Thoracic aorta (tissue), 2 donors: ENCODE results near the gene PTPRM. TPM values are rescaled to one million over a fixed set of nuclear protein-coding genes. Genes with fewer than 3 reads are reported as not detected.

Experiments
- ATAC-seq: fragments of 150-250 bp; one replicate; pipeline ENCODE4 v1.8.0; 2017; ENCODE audit warnings: low read depth; ENCODE audit not compliant: insufficient number of reproducible peaks, low FRiP score
- DNase-seq: peaks from one replicate; pipeline ENCODE4 v3.0.0-alpha.2; 2020; ENCODE audit warnings: low spot score
- H3K27ac ChIP-seq, 2 donors: fragments of 200-600 bp; sonication (generic); 1 replicate in 1 of 2; 2 replicates in 1 of 2; pipeline ENCODE4 v1.5.1; 2016; ENCODE audit warnings: mild to moderate bottlenecking in 2 of 2, moderate library complexity in 2 of 2
- H3K27me3 ChIP-seq: fragments of 200-600 bp; sonication (generic); replicated peaks from 2 replicates; pipeline ENCODE4 v1.6.0; 2016; ENCODE audit warnings: mild to moderate bottlenecking; ENCODE audit not compliant: insufficient read depth
- H3K36me3 ChIP-seq: fragments of 200-600 bp; sonication (generic); one replicate; pipeline ENCODE4 v1.5.1; 2016
- H3K4me1 ChIP-seq, 2 donors: fragments of 200-600 bp; sonication (generic); 1 replicate in 1 of 2; 2 replicates in 1 of 2; pipeline versions ENCODE4 v1.5.1 to v1.6.0; 2016; ENCODE audit warnings: low read depth in 2 of 2, mild to moderate bottlenecking in 1 of 2; ENCODE audit not compliant: control insufficient read depth in 1 of 2
- H3K4me3 ChIP-seq: fragments of 200-600 bp; sonication (generic); 2 replicates; pipeline ENCODE4 v1.5.1; 2016; ENCODE audit warnings: mild to moderate bottlenecking
- H3K9me3 ChIP-seq: fragments of 200-600 bp; sonication (generic); 2 replicates; pipeline ENCODE4 v1.5.1; 2016
- CTCF ChIP-seq: fragments of 200-600 bp; sonication (generic); IDR thresholded peaks from one replicate; pipeline ENCODE4 v1.5.1; 2019; ENCODE audit warnings: antibody characterized with exemption
- total RNA-seq, 2 donors: library from RNA; depleted of rRNA; stranded (reverse); fragments of >200 nt; gene quantifications; one replicate each; pipeline versions ENCODE4 v1.1.0 to v1.2.3, GENCODE V29; 2016

Gene PTPRM
- total RNA-seq, 2 donors from 2014 or later: 90.3 to 102 TPM

DNA sequence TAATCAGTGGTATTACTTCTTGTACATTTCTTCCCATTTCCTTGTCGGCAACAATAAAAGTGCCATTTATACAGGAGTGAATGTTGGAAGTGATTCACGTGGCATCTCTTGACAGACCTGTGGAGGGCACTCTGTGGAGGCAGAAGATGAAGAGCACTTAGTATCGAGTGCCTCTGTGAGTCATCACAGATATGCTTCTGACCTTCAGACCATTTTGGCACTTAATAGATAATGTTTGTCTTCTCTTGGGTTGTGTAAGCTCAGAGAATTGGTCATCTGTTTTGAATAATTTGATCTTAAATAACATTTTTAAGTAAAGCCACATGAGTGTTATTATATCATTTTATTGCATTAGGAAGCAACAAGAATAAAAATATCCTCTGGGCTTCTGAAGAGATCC is 305.5 kb downstream of the PTPRM start:
- no peak for TF ChIP-seq CTCF
- Histone ChIP-seq H3K4me3 (no peak overlapping the region), H3K9me3 (no peaks in the 10 kb centered on the region), H3K36me3 (no peaks in the 10 kb centered on the region), H3K27ac (no peak overlapping the region), H3K27me3 (no peaks in the 10 kb centered on the region), H3K4me1 (peaks cover 0 to 7% of the 10 kb centered on the region in 2 donors)
- no peak for DNase-seq
- no peak for ATAC-seq

DNA sequence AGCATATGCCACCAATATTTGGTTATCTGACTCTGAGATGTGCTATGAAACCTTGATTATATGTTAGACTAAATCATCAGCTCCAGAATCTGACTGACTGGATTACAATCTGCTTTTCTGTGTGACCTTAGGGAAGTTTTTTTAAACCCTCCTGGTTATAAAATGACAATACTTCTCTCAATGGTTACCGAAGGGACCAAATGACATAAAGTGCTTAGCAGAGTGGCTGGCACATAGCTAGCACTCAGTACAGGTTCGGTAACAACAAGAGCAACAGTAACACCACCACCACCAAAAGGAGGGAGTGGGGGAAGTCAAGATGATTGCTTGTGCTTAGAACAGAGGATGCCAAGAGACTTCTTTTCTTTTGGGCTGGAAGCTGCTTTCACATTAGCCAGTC is 306.2 kb downstream of the PTPRM start:
- ATAC-seq: no peak
- no peak for TF ChIP-seq CTCF

GRCh38 chr18:7876354-7877104 is 309.4 kb downstream of the PTPRM start:
- TF ChIP-seq CTCF: no peak
- DNase-seq (no peak), ATAC-seq (no peak)
- Histone ChIP-seq H3K9me3 (no peaks in the 10 kb centered on the region), H3K36me3 (no peaks in the 10 kb centered on the region), H3K4me3 (no peak overlapping the region), H3K27me3 (no peaks in the 10 kb centered on the region), H3K27ac (no peak overlapping the region), H3K4me1 (no peaks in the 10 kb centered on the region)

More for the DNA sequence above, 306.2 kb downstream of the PTPRM start:
- no peak for DNase-seq
- Histone ChIP-seq H3K9me3 (no peaks in the 10 kb centered on the region), H3K36me3 (no peaks in the 10 kb centered on the region), H3K27ac (no peak overlapping the region), H3K4me1 (peaks cover 0 to 7% of the 10 kb centered on the region in 2 donors), H3K4me3 (no peak overlapping the region), H3K27me3 (no peaks in the 10 kb centered on the region)

DNA sequence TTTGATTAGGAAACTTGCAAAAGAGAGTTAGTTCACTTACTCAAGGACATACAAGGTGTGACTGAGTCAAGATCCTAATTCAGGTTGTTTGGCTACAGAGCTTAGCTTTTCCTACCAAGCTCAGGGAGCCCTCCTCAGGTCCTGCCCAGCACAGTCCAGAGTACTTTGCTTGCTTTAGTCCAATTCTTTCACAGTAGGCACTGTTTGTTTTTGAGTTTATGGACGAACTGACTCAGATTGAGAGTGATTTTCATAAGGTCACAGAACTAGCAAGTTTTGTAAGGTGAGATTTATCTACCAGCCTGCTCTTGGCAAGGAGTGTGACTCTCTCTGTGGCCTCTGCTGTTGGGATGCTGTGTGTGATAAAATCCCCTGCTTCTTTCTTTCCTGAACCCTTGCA is 310.5 kb downstream of the PTPRM start:
- ATAC-seq: no peak
- no peak overlapping the region for H3K4me3 ChIP-seq
- no peak for TF ChIP-seq CTCF

DNA sequence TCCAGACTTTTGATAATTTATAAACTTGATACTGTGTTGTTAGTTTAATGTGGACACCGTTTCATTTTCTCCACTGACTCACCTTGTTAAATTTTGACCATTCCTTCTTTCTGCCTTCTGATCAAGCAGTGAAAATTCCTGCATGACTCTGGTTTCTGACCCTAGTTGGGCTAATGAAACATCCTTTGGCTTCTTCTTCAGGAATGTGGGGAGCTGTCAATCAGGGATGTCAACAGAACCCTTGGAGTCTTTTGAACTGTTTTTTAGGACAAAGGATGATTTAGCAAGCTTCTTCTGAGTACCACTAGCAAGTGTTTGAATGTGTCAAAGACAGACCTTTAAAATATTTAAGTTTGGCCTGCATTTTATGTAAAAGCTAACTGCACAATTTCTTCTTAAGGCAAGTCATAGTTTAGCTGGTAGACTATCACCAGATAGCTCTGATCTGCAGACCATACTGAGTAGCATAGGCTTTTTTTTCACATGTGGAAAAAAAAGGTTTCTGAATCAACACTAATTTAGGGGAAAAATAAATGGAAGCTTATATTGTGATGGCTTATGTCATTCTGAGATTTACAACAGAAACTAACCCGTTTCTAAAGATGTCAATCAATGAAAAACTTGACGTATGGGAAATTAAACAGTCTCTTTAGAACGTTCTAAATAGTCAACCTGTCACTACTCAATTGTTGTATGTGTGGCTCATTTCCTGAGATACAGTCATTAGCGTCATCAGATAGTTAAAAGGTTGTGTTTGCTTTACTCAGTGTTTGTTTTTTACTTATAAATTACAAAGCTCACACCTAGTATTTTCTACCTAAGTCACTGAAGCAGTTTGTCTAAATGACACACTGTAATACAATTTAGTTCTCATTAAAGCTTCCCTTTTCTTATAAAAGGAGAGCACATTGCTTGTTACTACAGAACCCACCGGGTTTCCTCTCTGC is 311.4 kb downstream of the PTPRM start:
- ATAC-seq (no peak), DNase-seq (no peak)
- no peak overlapping the region for H3K27ac ChIP-seq
- no peaks in the 10 kb centered on the region for H3K4me1 ChIP-seq
- no peak overlapping the region for H3K4me3 ChIP-seq
- no peak for TF ChIP-seq CTCF
- H3K36me3 ChIP-seq: no peaks in the 10 kb centered on the region
- H3K27me3 ChIP-seq: no peaks in the 10 kb centered on the region
- H3K9me3 ChIP-seq: no peaks in the 10 kb centered on the region

More for the DNA sequence above, 310.5 kb downstream of the PTPRM start:
- no peaks in the 10 kb centered on the region for H3K36me3 ChIP-seq
- no peaks in the 10 kb centered on the region for H3K9me3 ChIP-seq
- DNase-seq: no peak
- H3K4me1 ChIP-seq: no peaks in the 10 kb centered on the region
- no peaks in the 10 kb centered on the region for H3K27me3 ChIP-seq
- H3K27ac ChIP-seq: no peak overlapping the region
